ENCODE data around the gene NHP2. TPM values are rescaled to one million over a fixed set of nuclear protein-coding genes. Genes with fewer than 3 reads are reported as not detected.
"Not testable (repeated sequence)": the region's sequence is repeated elsewhere in the genome, so short reads cannot be mapped to it uniquely, and the experiment has no call there.

NHP2 gene
- total RNA-seq, 1 donor from 2014 or later: 55.1 TPM

DNA sequence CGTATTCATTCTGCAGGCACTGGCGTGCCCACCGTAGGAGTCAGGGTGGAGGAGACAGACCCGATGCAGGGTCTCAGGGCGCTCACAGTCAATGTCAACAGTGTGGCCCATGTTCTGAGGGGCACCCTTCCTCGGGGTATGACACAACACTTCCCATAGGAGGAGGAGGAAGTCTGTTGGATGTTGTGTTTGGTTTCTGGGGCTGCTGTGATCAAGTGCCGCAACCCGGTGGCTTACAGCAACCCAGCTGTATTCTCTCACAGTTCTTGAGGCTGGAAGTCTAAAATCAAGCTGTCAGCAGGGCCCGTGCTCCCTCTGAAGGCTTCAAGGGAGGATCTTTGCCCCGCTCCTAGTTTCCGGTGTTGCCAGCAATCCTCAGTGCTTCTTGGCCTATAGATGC, 45.0 kb upstream of the NHP2 start:
- TF ChIP-seq, protein P1, sequence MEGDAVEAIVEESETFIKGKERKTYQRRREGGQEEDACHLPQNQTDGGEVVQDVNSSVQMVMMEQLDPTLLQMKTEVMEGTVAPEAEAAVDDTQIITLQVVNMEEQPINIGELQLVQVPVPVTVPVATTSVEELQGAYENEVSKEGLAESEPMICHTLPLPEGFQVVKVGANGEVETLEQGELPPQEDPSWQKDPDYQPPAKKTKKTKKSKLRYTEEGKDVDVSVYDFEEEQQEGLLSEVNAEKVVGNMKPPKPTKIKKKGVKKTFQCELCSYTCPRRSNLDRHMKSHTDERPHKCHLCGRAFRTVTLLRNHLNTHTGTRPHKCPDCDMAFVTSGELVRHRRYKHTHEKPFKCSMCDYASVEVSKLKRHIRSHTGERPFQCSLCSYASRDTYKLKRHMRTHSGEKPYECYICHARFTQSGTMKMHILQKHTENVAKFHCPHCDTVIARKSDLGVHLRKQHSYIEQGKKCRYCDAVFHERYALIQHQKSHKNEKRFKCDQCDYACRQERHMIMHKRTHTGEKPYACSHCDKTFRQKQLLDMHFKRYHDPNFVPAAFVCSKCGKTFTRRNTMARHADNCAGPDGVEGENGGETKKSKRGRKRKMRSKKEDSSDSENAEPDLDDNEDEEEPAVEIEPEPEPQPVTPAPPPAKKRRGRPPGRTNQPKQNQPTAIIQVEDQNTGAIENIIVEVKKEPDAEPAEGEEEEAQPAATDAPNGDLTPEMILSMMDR (IDR thresholded peaks at IDR 0.05): no peak
- no peaks in the 10 kb centered on the region for H3K4me1 ChIP-seq
- H3K27ac ChIP-seq: no peak overlapping the region
- intact Hi-C loops (cut with DNase I): no loop called here
- DNase-seq (ENCODE audit: low spot score in 2 of 2): peak in 1 of 2 donors; percentile 30
- H3K36me3 ChIP-seq: no peaks in the 10 kb centered on the region
- no peaks in the 10 kb centered on the region for H3K27me3 ChIP-seq
- H3K4me3 ChIP-seq: no peak overlapping the region
- H3K9me3 ChIP-seq: no peaks in the 10 kb centered on the region

DNA sequence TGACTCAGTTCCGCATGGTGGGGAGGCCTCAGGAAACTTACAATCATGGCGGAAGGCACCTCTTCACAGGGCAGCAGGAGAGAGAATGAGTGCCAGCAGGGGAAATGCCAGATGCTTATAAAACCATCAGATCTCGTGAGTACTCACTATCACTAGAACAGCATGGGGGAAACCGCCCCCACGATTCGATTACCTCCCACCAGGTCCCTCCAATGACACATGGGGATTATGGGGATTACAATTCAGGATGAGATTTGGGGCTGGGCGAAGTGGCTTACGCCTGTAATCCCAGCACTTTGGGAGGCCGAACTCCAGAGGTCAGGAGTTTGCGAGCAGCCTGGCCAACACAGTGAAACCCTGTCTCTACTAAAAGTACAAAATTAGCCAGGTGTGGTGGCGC, 44.5 kb upstream of the NHP2 start:
- H3K4me1 ChIP-seq; H3K27ac ChIP-seq; H3K36me3 ChIP-seq; H3K27me3 ChIP-seq; H3K4me3 ChIP-seq; intact Hi-C loops (cut with DNase I); H3K9me3 ChIP-seq: not testable (repeated sequence)
- peak in 1 of 2 donors; percentile 50 for DNase-seq (ENCODE audit: low spot score in 2 of 2)

DNA sequence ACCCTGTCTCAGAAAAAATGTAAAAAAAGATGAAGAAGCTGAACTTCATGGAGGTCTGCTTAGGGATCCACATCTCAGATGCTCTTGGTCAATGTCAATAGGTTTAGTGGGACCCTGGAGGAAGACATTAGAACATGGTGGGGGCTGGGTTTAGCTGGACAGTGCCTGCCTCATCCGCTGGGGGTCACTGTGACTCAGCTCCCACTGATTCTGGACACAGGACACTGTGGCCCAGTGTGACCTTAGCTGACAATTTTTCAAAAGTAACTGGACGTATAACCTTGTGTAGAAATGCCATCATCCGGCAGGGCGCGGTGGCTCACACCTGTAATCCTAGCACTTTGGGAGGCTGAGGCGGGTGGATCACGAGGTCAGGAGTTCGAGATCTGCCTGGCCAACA, 43.3 kb upstream of the NHP2 start:
- Histone ChIP-seq H3K36me3 (no peaks in the 10 kb centered on the region), H3K9me3 (no peaks in the 10 kb centered on the region), H3K4me3 (no peak overlapping the region), H3K4me1 (no peaks in the 10 kb centered on the region), H3K27me3 (no peaks in the 10 kb centered on the region), H3K27ac (no peak overlapping the region)
- intact Hi-C loops (cut with DNase I): no loop called here
- TF ChIP-seq, protein P1 (IDR thresholded peaks at IDR 0.05): no peak
- DNase-seq (ENCODE audit: low spot score in 2 of 2): peak in 1 of 2 donors; percentile 50

DNA sequence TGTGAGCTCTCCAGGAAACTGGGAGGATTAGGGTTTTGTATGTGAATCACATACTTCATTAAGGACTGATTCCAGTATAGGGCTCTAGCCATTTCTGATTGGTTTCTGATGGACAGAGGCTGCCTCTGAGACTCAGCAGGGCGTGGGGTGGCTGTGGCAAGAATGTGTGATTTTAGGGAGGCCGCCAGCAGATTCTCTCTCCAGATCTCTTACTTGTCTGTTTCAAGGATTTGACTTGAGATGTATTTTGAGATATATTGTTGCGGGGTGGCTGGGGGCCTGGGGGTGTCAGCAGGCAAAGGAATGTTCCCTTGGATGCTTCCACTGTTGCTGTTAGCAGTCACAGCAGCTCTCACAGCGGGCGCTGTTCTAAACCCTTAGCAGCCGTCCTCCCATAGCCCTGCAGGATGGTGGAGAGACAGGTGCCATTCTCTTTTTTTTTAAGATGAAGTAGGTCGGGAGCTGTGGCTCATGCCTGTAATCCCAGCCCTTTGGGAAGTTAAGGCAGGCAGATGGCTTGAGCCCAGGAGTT, 42.7 kb upstream of the NHP2 start:
- no peak overlapping the region for H3K27ac ChIP-seq
- intact Hi-C loops (cut with DNase I): no loop called here
- no peaks in the 10 kb centered on the region for H3K4me1 ChIP-seq
- no peaks in the 10 kb centered on the region for H3K36me3 ChIP-seq
- DNase-seq (ENCODE audit: low spot score in 2 of 2): peak in 1 of 2 donors; percentile 28
- TF ChIP-seq, protein P1 (IDR thresholded peaks at IDR 0.05): no peak
- H3K4me3 ChIP-seq: no peak overlapping the region
- no peaks in the 10 kb centered on the region for H3K9me3 ChIP-seq
- no peaks in the 10 kb centered on the region for H3K27me3 ChIP-seq

DNA sequence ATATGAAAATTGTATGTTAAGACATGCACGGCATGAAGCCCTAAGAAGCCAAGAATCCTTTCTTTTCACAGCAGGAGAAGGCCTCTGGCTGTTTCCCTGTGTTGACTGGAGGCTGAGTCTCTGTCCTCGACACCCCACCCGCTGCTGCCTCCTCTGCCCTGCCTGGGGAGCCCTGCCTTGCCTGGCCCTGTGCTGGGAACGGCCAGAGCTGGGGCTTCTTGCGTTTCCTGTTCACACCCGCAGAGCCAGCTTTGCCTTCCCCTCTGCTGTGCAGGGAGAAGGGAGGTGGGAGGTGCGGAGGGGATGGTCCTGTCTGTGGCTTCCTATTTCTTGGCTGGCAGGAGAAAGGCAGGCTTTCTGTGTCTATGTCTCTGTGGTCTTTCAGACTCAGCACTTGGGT, 40.3 kb upstream of the NHP2 start:
- Histone ChIP-seq H3K4me1 (no peaks in the 10 kb centered on the region), H3K36me3 (no peaks in the 10 kb centered on the region), H3K9me3 (no peaks in the 10 kb centered on the region), H3K27ac (no peak overlapping the region), H3K4me3 (no peak overlapping the region), H3K27me3 (no peaks in the 10 kb centered on the region)
- TF ChIP-seq, protein P1 (IDR thresholded peaks at IDR 0.05): no peak
- DNase-seq (ENCODE audit: low spot score in 2 of 2): no peak
- intact Hi-C loops (cut with DNase I): no loop called here

DNA sequence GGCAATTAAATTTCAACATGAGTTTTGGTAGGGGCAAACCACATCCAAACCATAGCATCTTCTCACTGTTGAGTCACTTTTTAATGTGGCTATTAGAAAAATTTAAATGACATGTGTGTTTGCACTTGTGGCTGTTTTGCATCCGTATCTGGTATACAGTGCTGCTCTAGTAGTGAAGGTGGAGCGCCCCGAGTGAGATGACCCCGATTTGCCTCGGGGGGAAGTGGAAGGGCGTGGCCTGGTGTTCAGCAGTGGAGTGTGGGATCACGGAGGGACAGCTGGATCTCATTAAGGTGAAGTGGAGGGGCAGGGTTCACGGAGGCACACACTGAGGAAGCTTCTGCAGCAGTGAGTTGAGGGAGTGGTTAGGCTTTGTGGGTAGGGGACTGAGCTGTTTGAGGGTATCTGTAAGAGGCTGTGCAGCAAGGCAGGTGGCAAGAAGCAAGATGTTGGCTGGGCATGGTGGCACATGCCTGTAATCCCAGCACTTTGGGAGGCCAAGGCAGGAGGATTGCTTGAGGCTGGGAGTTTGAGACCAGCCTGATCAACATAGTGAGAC, 39.6 kb upstream of the NHP2 start:
- H3K4me3 ChIP-seq: no peak overlapping the region
- H3K9me3 ChIP-seq: no peaks in the 10 kb centered on the region
- intact Hi-C loops (cut with DNase I): no loop called here
- DNase-seq (ENCODE audit: low spot score in 2 of 2): no peak
- TF ChIP-seq, protein P1 (IDR thresholded peaks at IDR 0.05): no peak
- H3K27ac ChIP-seq: no peak overlapping the region
- no peaks in the 10 kb centered on the region for H3K4me1 ChIP-seq
- H3K27me3 ChIP-seq: no peaks in the 10 kb centered on the region
- H3K36me3 ChIP-seq: no peaks in the 10 kb centered on the region
